Esophagus squamous epithelium (tissue), 5 donors: ENCODE results near the gene ADCK1. TPM values are rescaled to one million over a fixed set of nuclear protein-coding genes. Genes with fewer than 3 reads are reported as not detected.

ENCODE experiments used
- DNase-seq: peaks from one replicate; lab custom pipeline; 2025; lab: John Stamatoyannopoulos, UW
- H3K27ac ChIP-seq, 4 donors: fragments of 200-600 bp; sonication (generic); one replicate each; pipeline ENCODE4 v1.5.1; 2016 to 2019; ENCODE audit warnings: mild to moderate bottlenecking in 1 of 4
- H3K27me3 ChIP-seq, 4 donors: fragments of 200-600 bp; sonication (generic); 1 replicate in 3 of 4; 2 replicates in 1 of 4; pipeline versions ENCODE4 v1.5.1 to v1.6.0; 2017 to 2021; ENCODE audit warnings: antibody characterized with exemption in 1 of 4
- H3K36me3 ChIP-seq, 3 donors: fragments of 200-600 bp; sonication (generic); one replicate each; pipeline ENCODE4 v1.5.1; 2016 to 2019
- H3K4me1 ChIP-seq, 3 donors: fragments of 200-600 bp; sonication (generic); one replicate each; pipeline ENCODE4 v1.5.1; 2017 to 2019
- H3K4me3 ChIP-seq, 4 donors: fragments of 200-600 bp; sonication (generic); 1 replicate in 3 of 4; 2 replicates in 1 of 4; pipeline ENCODE4 v1.5.1; 2016 to 2019; ENCODE audit warnings: mild to moderate bottlenecking in 2 of 4, moderate library complexity in 1 of 4
- H3K9me3 ChIP-seq, 3 donors: fragments of 200-600 bp; sonication (generic); one replicate each; pipeline ENCODE4 v1.5.1; 2016 to 2019
- CTCF ChIP-seq, 6 experiments: fragments of 450-650 bp in 4 of 6; fragments of 200-600 bp in 2 of 6; sonication (generic) in 2 of 6; IDR thresholded peaks; one replicate each; pipeline ENCODE4 v1.5.1; 2016 to 2019; ENCODE audit warnings: antibody characterized with exemption in 6 of 6, mild to moderate bottlenecking in 4 of 6, moderate library complexity in 4 of 6
- POLR2A ChIP-seq, 4 donors: fragments of 450-650 bp; IDR thresholded peaks; one replicate each; pipeline ENCODE4 v1.6.1; 2017; ENCODE audit warnings: antibody characterized with exemption in 4 of 4, mild to moderate bottlenecking in 4 of 4, moderate library complexity in 3 of 4
- WGBS, 2 donors: methylation state at CpG; one replicate each; pipeline ENCODE4 v1.1.5; 2018; 5-methylcytosine and 5-hydroxymethylcytosine counted together
- intact Hi-C: fragments of 100-400 bp; cut with DNase I; formaldehyde crosslinking; loops from one replicate; pipeline ENCODE4 v1.15.0; 2022
- total RNA-seq, 4 donors: library from RNA; depleted of rRNA; stranded (reverse); fragments of >200 nt; gene quantifications; one replicate each; pipeline ENCODE4 v1.1.0, GENCODE V29; 2016
- donor health status: DM: yes; HTN: yes; CAD: no.

ADCK1 gene
- total RNA-seq, 4 donors from 2014 or later, result 3.6 to 5.4 (median 4.4) TPM

- no peak overlapping the region for H3K27ac ChIP-seq
- no peak for DNase-seq
- H3K27me3 ChIP-seq, result no peaks in the 10 kb centered on the region
- 83 to 90% methylated on average over 2 of the region's 2 CpGs for WGBS, 2 donors
- intact Hi-C loops, result no loop called here
- H3K9me3 ChIP-seq, result no peaks in the 10 kb centered on the region
- TF ChIP-seq POLR2A (IDR thresholded peaks at IDR 0.05), result no peak
- TF ChIP-seq CTCF (IDR thresholded peaks at IDR 0.05), result no peak
- no peaks in the 10 kb centered on the region for H3K4me1 ChIP-seq
- peaks cover 0 to 58% (median 0%) of the 10 kb centered on the region in 3 donors for H3K36me3 ChIP-seq
- no peak overlapping the region for H3K4me3 ChIP-seq
Observed at GRCh38 chr14:77830692-77831091, 30.8 kb downstream of the ADCK1 start.

- WGBS, 2 donors, result 28 to 50% methylated on average over 3 of the region's 3 CpGs
- Histone ChIP-seq H3K27ac (no peak overlapping the region), H3K9me3 (no peaks in the 10 kb centered on the region), H3K36me3 (peaks cover 0 to 47% (median 0%) of the 10 kb centered on the region in 3 donors), H3K4me1 (no peaks in the 10 kb centered on the region), H3K27me3 (no peaks in the 10 kb centered on the region), H3K4me3 (no peak overlapping the region)
- DNase-seq, result no peak
- TF ChIP-seq POLR2A (IDR thresholded peaks at IDR 0.05) (no peak), CTCF (IDR thresholded peaks at IDR 0.05) (no peak)
- intact Hi-C loops, result no loop called here
Observed at GRCh38 chr14:77832297-77832696, 32.4 kb downstream of the ADCK1 start.

- Histone ChIP-seq H3K4me3 (no peak overlapping the region), H3K27me3 (no peaks in the 10 kb centered on the region), H3K36me3 (peaks cover 0 to 11% (median 0%) of the 10 kb centered on the region in 3 donors), H3K4me1 (no peaks in the 10 kb centered on the region), H3K9me3 (no peaks in the 10 kb centered on the region), H3K27ac (no peak overlapping the region)
- DNase-seq, result no peak
- no peak for TF ChIP-seq POLR2A (IDR thresholded peaks at IDR 0.05)
- TF ChIP-seq CTCF (IDR thresholded peaks at IDR 0.05), result no peak
- WGBS, 2 donors, result 78 to 91% methylated on average over 6 to 7 of the region's 7 CpGs
- intact Hi-C loops, result no loop called here
Observed at GRCh38 chr14:77837926-77838325, 38.0 kb downstream of the ADCK1 start.

GRCh38 chr14:77838831-77839511 is 39.1 kb downstream of the ADCK1 start:
- H3K4me3 ChIP-seq, result no peak overlapping the region
- DNase-seq, result no peak
- no peak overlapping the region for H3K27ac ChIP-seq
- no peak for TF ChIP-seq POLR2A (IDR thresholded peaks at IDR 0.05)
- no peak for TF ChIP-seq CTCF (IDR thresholded peaks at IDR 0.05)
- H3K4me1 ChIP-seq, result no peaks in the 10 kb centered on the region
- H3K36me3 ChIP-seq, result peaks cover 0 to 11% (median 0%) of the 10 kb centered on the region in 3 donors
- no peaks in the 10 kb centered on the region for H3K27me3 ChIP-seq
- WGBS, 2 donors, result 53 to 67% methylated on average over 5 to 7 of the region's 8 CpGs
- intact Hi-C loops, result no loop called here
- H3K9me3 ChIP-seq, result no peaks in the 10 kb centered on the region

GRCh38 chr14:77843195-77843594 is 43.3 kb downstream of the ADCK1 start:
- Histone ChIP-seq H3K27me3 (no peaks in the 10 kb centered on the region), H3K36me3 (no peaks in the 10 kb centered on the region), H3K9me3 (no peaks in the 10 kb centered on the region), H3K4me3 (no peak overlapping the region), H3K4me1 (no peaks in the 10 kb centered on the region), H3K27ac (no peak overlapping the region)
- intact Hi-C loops, result no loop called here
- WGBS, 2 donors, result 73 to 89% methylated on average over 3 of the region's 3 CpGs
- no peak for DNase-seq
- TF ChIP-seq POLR2A (IDR thresholded peaks at IDR 0.05) (no peak), CTCF (IDR thresholded peaks at IDR 0.05) (no peak)
